Chondrocyte (in vitro differentiated cells): ENCODE results near the gene GSTA3. TPM values are rescaled to one million over a fixed set of nuclear protein-coding genes. Genes with fewer than 3 reads are reported as not detected.
"Not testable (repeated sequence)": the region's sequence is repeated elsewhere in the genome, so short reads cannot be mapped to it uniquely, and the experiment has no call there.

ENCODE experiments used
- DNase-seq: peaks from one replicate; pipeline ENCODE4 v3.0.0; 2021; ENCODE audit warnings: mixed read lengths, low spot score
- H3K27ac Mint-ChIP-seq: one replicate; pipeline ENCODE4 v1.8.0; 2021; ENCODE audit warnings: mild to moderate bottlenecking, moderate library complexity, mixed read lengths; ENCODE audit not compliant: unreplicated experiment
- H3K27me3 Mint-ChIP-seq: 2 replicates; pipeline ENCODE4 v1.8.0; 2021; ENCODE audit warnings: low read depth, mixed read lengths
- H3K36me3 Mint-ChIP-seq: 2 replicates; pipeline ENCODE4 v1.8.0; 2021; ENCODE audit warnings: low read depth, mixed read lengths
- H3K4me1 Mint-ChIP-seq: 2 replicates; pipeline ENCODE4 v1.8.0; 2021; ENCODE audit warnings: low read depth, mild to moderate bottlenecking, mixed read lengths
- H3K4me3 Mint-ChIP-seq: one replicate; pipeline ENCODE4 v1.8.0; 2021; ENCODE audit warnings: mild to moderate bottlenecking, moderate library complexity, mixed read lengths; ENCODE audit not compliant: unreplicated experiment
- H3K9me3 Mint-ChIP-seq: 2 replicates; pipeline ENCODE4 v1.8.0; 2021; ENCODE audit warnings: low read depth, mixed read lengths
- total RNA-seq: library from RNA; stranded (reverse); gene quantifications from 3 replicates; pipeline ENCODE4 v1.2.1, GENCODE V29; 2021
- TF ChIP-seq, protein P1 (sequence below): fragments of 200-600 bp; sonication (generic); IDR thresholded peaks from 2 replicates; pipeline ENCODE4 v1.5.0; 2021; ENCODE audit warnings: antibody characterized with exemption, mild to moderate bottlenecking, moderate library complexity

GSTA3 gene
- total RNA-seq, 1 donor from 2014 or later: not detected

DNA sequence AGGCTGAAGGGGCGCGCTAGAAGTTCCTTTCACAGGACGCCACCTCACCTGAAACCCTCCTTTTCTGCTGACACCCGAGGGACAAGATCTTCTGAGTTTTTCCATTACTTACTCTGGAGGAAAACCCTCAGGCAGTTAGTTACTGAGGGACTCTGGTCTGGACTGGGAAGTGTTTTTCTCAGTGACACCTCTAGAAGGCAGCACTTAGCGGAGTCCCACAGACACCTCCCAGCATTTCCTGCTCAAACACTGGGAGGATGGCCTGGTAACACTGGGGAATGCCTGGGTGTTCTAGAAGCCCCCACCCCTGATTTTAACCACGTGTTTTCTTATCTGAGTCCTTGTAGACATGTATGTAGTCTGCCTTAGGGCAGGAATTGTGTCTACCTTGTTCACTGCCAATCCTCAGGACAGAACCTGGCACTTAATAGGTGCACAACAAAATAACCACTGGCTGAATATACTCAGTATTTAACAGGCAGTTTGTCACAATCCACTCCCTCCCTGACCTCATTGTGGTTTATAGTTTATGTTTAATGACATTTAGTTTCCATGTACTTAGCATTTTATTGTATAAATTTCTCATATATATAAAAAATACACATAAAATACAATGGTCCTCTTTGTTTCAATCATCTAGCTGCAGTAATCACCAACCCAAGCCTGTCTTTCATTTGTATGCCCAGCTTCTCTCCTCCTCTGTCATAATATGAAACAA lies 4.8 kb downstream of the GSTA3 start:
- TF ChIP-seq, protein P1, sequence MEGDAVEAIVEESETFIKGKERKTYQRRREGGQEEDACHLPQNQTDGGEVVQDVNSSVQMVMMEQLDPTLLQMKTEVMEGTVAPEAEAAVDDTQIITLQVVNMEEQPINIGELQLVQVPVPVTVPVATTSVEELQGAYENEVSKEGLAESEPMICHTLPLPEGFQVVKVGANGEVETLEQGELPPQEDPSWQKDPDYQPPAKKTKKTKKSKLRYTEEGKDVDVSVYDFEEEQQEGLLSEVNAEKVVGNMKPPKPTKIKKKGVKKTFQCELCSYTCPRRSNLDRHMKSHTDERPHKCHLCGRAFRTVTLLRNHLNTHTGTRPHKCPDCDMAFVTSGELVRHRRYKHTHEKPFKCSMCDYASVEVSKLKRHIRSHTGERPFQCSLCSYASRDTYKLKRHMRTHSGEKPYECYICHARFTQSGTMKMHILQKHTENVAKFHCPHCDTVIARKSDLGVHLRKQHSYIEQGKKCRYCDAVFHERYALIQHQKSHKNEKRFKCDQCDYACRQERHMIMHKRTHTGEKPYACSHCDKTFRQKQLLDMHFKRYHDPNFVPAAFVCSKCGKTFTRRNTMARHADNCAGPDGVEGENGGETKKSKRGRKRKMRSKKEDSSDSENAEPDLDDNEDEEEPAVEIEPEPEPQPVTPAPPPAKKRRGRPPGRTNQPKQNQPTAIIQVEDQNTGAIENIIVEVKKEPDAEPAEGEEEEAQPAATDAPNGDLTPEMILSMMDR: peak; percentile 42
- H3K27ac Mint-ChIP-seq: no peak overlapping the region
- no peaks in the 10 kb centered on the region for H3K27me3 Mint-ChIP-seq
- DNase-seq: no peak
- no peaks in the 10 kb centered on the region for H3K4me1 Mint-ChIP-seq
- H3K36me3 Mint-ChIP-seq: no peaks in the 10 kb centered on the region
- no peak overlapping the region for H3K4me3 Mint-ChIP-seq
- H3K9me3 Mint-ChIP-seq: peaks cover 4% of the 10 kb centered on the region

DNA sequence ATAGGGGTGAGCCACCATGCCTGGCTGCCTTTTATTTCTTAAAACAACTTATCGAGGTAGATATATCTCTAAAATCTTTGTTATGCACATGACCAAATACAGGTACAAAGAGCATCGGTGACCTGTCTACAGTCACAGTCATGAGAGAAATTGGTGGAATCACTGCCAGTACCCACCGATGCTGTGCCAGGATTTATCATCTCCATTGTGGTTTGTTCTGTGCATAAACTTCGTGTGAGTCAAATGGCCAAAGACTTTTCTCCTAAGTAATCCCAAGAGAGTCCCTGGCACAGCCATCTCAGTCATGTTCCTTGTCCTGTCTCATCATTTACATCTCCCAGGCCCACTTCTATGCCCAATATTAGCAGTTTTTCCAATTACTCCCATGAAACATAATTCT lies 9.0 kb downstream of the GSTA3 start:
- DNase-seq: no peak
- H3K36me3 Mint-ChIP-seq: no peaks in the 10 kb centered on the region
- H3K4me1 Mint-ChIP-seq: no peaks in the 10 kb centered on the region
- peaks cover 9% of the 10 kb centered on the region for H3K9me3 Mint-ChIP-seq
- TF ChIP-seq, protein P1: no peak
- peaks cover 1% of the 10 kb centered on the region for H3K27me3 Mint-ChIP-seq
- no peak overlapping the region for H3K4me3 Mint-ChIP-seq
- no peak overlapping the region for H3K27ac Mint-ChIP-seq

DNA sequence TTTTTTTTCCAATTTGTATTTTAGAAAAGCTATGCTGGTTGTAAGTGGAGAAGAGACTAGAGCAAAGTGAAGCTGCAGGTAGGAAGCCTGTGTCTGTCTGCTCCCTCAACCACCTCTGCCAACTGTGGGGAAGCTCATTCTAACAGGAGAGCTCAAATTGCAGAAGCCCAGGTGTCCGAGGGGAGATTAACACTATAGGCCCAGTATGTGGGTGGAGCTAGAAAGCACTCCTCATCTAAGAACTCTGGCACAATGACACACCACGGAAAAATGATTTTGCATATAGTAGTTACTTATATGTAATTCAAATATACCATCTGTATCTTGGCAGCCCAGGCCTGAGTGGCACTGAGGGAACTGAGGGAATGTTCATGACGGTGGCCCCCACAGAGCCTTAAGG lies 13.7 kb downstream of the GSTA3 start:
- H3K27ac Mint-ChIP-seq, H3K4me3 Mint-ChIP-seq, DNase-seq, H3K4me1 Mint-ChIP-seq, H3K9me3 Mint-ChIP-seq, H3K36me3 Mint-ChIP-seq, H3K27me3 Mint-ChIP-seq: not testable (repeated sequence)

DNA sequence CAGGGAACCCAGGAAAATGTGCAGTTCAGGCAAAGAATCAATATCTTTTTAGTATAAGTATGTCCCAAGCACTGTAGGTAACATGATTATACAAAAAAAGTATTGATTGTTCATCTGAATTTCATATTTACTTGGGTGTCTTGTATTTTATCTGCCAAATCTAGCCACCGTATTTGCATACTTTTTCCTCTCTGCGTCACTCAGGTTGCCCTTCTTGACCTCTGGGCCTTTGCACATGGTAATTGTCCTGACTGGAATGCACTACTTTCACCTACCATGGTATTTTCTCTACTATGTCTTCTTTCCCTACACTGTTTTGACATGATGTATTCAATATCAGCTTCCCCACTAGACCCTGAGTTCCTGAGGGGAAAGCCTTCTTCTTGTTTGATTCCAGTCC lies 15.2 kb downstream of the GSTA3 start:
- Mint-ChIP-seq H3K36me3 (no peaks in the 10 kb centered on the region), H3K9me3 (peaks cover 9% of the 10 kb centered on the region), H3K4me1 (no peaks in the 10 kb centered on the region), H3K27me3 (no peaks in the 10 kb centered on the region), H3K27ac (no peak overlapping the region), H3K4me3 (no peak overlapping the region)
- TF ChIP-seq, protein P1: no peak
- DNase-seq: no peak

DNA sequence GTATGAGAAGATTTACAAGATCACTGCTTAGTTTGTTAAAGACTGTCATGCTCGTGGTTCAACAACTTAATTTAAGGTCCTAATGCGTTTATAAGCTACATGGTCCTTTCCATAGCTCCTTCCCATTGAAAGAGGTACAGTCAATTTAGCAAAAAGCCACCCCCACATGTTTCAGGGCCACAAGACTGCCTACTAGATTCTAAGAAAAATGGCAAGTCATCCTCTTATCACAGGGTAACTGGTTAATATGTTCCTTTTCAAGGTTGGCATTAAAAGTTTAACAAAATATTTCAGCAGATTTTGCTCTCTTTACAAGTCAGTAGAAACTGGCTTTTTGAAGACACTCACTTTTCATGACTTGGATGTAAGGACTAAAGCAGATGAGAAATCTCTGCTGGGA lies 15.7 kb downstream of the GSTA3 start:
- Mint-ChIP-seq H3K9me3 (peaks cover 9% of the 10 kb centered on the region), H3K27me3 (no peaks in the 10 kb centered on the region), H3K36me3 (no peaks in the 10 kb centered on the region), H3K27ac (no peak overlapping the region), H3K4me3 (no peak overlapping the region), H3K4me1 (no peaks in the 10 kb centered on the region)
- no peak for DNase-seq
- TF ChIP-seq, protein P1: no peak

DNA sequence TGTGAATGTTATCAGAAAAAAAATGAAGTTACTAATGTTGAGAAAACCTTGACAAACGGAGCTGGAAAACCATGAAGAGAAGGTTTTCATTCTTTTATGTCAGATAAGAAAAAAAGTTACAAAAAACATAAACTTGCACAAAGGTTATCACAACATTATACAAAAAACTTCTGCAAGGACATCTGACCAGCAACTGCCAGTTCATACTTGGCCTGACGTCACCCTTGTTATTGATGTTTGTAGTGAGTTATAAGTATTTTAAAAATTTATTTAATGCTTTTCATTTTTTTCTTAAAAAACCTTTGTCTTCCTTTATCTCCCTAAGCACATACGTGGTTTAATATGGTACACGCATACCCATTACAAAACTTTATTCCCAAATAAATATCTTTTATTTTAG lies 16.3 kb downstream of the GSTA3 start:
- Mint-ChIP-seq H3K36me3 (no peaks in the 10 kb centered on the region), H3K27me3 (no peaks in the 10 kb centered on the region), H3K4me1 (no peaks in the 10 kb centered on the region), H3K4me3 (no peak overlapping the region), H3K27ac (no peak overlapping the region), H3K9me3 (peaks cover 8% of the 10 kb centered on the region)
- DNase-seq: no peak
- TF ChIP-seq, protein P1: no peak
